Superior temporal gyrus (tissue), 1 donor: Measurements from ENCODE around the gene SET.

ENCODE experiments used
- DNase-seq: peaks from one replicate; pipeline ENCODE4 v3.0.0-alpha.2; 2016; ENCODE audit errors: extremely low spot score

SET gene

DNA sequence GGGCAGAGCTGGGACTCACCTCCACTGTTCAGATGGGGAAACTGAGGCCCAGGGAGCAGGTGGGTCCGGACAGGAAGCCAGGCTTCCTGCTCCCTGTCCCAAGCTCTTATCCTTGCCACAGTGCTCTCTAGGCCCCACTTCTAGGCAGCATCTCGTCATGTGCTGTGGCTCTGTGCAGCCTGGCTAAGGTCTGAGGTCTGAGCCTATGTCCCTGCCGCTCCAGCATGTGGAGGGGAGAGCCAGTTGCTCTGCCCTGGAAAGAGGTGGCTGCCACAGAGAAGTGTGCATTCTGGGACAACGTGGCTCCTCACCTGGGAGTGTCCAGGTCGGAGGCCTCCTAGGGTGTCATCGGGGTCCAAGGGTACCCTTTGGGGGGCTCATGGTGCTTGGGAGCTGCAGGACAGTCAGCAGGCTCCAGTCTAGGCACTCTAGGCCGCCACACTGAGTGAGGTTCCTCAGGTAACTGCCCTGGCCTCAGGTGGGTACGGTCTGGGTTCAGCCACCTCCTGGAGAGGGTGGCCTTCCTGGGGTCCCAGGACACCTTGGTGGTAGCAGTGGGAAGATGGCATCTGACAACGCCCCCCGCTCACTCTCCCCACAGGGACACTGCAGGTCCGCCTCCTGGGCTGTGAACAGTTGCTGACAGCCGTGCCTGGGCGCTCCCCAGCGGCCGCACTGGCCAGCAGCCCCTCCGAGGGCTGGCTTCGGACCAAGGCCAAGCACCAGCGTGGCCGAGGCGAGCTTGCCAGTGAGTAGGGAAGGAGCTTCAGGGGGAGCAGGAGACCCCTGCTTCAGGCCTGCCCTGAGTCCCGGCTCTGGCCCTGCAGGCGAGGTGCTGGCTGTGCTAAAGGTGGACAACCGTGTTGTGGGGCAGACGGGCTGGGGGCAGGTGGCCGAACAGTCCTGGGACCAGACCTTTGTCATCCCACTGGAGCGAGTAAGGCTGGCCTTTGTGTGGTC is 23.7 kb downstream of the SET start:
- no peak for DNase-seq

DNA sequence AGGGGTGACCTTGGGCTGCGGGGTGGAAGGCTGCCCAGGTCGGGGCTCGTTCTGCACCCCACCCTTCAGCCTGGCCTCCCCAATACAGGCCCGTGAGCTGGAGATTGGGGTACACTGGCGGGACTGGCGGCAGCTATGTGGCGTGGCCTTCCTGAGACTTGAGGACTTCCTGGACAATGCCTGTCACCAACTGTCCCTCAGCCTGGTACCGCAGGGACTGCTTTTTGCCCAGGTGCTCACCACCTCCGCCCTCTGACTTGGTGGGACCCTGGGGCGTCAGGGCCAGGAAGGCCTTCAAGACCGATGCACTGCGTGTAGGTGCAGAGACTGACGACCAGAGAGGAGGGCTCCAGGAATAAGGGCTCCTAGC is 24.4 kb downstream of the SET start:
- no peak for DNase-seq

DNA sequence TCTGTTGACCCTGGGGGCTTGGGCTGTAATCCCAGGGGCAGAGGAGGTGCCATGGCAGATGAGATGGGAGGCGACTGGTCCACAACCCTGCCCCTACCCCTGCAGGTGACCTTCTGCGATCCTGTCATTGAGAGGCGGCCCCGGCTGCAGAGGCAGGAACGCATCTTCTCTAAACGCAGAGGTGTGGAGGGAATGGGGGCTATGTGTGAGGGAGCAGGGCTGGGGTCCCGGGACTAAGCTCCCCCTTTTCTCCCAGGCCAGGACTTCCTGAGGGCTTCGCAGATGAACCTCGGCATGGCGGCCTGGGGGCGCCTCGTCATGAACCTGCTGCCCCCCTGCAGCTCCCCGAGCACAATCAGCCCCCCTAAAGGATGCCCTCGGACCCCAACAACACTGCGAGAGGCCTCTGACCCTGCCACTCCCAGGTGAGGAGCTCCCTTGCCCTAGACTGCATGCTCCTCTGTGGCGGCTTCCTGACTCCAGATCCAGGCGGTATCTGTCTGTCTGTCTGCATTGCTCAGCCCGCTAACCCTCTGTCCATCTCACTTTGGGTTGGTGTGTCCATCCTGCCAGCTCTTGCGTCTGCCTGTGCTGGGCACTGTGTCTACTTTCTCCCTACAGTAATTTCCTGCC is 25.0 kb downstream of the SET start:
- DNase-seq: no peak

DNA sequence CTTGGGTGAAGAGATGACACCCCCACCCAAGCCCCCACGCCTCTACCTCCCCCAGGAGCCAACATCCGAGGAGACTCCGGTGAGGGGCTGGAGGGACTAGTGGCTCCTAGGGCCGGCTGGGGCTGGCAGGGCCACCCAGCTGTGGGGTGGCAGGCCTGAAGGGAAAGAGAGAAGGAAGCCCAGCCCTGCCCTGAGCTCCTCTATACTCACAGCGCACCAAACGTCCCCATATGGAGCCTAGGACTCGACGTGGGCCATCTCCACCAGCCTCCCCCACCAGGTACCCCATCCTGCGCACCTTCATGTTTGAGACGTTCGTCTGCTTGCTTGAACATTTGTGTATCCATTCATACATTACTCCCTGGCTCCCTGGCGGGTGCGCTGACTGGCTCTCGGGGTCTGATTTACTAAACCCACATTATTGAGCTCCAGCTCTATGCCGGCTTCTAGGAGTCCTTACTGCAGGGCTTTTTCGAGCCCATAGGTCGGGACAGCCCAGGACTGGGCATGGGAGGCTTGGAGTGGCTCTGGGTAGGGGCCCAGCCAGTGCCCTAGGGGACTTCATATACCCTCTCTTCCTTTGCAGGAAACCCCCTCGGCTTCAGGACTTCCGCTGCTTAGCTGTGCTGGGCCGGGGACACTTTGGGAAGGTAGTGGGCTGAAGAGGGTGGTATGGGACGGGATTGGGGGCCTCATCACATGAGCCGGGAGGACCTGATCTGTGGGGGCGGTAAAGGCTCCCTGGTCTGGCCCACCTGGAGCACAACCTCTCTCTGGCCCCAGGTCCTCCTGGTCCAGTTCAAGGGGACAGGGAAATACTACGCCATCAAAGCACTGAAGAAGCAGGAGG is 25.8 kb downstream of the SET start:
- DNase-seq: no peak

DNA sequence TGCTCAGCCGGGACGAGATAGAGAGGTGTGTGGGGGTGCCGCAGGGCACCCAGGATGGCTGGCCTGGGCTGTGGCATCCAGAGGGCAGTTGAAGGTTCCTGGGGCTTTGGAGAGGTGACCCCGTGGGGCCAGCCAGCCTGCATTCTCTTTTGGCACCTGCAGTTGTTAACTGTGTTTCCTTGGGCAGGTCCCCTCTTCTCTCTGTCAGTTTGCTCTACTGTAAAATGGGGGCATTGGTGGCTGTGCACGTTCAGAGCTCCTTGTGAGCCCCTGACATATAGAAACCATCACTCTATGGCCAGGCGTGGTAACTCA is 26.4 kb downstream of the SET start:
- no peak for DNase-seq

DNA sequence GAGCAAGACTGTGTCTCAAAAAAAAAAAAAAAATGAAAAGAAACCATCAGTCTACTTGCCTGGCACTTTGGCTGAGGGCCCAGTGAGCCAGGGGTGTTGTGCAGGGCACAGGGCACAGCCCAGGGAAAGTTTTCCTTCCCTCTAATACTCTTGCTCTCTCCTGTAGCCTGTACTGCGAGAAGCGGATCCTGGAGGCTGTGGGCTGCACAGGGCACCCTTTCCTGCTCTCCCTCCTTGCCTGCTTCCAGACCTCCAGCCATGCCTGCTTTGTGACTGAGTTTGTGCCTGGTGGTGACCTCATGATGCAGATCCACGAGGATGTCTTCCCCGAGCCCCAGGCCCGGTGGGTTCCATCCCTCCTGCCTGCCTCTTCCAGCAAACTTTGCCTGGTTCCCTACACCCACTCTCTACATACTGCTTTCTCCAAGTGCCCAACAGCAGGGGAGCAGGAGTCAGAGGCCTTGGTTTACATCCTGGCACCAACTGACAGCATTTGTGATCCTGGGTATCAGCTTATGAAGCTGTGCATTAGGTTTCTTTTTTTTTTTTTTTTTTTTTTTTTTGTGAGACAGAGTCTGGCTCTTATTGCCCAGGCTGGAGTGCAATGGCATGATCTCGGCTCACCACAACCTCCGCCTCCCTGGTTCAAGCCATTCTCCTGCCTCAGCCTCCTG is 27.7 kb downstream of the SET start:
- no peak for DNase-seq

DNA sequence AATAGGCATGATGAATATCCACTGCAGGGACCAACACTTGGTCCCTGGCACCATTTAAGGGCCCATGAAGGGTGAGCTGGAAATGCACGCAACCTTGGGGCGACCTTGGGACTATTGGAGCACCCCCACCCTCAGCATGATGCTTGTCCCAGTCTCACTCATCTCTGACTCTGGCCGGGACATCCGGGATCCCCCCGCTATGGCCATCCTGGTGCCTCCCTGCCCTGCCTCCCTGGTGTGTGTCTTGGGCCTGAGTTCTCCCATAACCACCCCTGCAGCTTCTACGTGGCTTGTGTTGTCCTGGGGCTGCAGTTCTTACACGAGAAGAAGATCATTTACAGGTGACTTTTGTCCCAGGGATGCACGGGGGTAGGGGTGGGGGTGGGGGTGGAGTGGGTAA is 29.0 kb downstream of the SET start:
- DNase-seq: no peak

DNA sequence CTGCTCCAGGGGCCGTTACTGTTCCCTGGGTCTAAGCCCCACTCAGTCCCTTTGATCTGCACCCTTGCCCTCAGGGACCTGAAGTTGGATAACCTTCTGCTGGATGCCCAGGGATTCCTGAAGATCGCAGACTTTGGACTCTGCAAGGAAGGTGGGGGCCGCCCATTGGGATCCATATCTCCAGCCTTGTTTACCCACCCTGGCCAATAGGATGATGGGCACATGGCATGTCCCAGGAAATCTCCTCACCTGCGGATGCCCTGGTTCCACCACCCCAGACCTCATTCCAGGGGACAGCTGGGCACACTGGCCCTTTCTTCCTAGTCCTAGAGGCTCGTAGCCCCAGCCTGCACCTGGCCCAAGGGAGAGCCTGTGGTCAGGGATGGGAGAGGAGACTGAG is 29.5 kb downstream of the SET start:
- DNase-seq: no peak

DNA sequence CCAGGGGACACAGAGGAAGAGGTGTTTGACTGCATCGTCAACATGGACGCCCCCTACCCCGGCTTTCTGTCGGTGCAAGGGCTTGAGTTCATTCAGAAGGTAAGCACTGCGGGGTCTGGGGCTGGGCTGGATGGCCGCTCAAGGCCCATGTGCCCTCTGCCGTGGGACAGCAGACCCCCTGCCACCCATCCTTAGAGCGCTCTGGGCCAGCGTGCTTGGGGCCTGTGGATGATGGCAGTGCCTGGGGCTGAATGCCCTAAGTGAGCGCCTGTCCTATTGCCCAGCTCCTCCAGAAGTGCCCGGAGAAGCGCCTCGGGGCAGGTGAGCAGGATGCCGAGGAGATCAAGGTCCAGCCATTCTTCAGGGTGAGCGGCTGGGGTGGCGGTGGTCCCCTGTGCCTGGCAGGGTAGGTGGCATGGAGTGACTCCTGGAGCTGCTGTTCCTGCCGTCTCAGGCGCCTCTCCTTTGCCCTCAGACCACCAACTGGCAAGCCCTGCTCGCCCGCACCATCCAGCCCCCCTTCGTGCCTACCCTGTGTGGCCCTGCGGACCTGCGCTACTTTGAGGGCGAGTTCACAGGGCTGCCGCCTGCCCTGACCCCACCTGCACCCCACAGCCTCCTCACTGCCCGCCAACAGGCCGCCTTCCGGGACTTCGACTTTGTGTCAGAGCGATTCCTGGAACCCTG is 31.0 kb downstream of the SET start:
- DNase-seq: no peak

DNA sequence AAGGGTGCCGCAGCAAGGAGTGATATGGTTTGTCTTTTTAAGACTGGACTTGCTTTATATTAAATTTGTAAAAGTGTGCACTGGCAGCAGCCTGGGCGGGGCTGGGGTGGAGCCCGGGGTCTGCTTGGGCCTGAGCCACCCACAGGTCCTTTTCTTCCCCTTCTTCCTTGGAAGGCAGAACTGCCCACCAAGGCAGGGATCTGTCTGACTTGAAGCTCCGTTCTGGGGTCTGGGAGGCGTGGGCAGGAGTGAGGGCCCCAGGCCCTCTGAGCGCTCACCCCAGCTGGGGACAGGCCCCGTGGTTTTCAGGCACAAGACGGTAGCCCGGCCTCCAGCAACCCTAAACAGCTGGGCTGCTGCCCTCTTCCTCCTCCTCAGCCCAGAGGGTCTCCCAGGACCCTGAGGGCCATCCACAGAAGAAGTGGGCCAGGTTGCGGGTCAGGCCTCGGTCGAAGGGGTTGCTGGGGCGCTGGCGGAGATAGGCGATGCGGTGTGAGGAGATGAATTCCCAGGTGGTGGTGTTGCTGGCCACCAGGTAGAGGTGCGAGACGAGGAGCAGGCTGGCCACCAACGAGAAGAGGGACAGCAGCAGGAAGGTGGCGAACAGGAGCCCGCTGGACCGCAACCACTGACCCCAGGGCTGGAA is 31.9 kb downstream of the SET start:
- no peak for DNase-seq

DNA sequence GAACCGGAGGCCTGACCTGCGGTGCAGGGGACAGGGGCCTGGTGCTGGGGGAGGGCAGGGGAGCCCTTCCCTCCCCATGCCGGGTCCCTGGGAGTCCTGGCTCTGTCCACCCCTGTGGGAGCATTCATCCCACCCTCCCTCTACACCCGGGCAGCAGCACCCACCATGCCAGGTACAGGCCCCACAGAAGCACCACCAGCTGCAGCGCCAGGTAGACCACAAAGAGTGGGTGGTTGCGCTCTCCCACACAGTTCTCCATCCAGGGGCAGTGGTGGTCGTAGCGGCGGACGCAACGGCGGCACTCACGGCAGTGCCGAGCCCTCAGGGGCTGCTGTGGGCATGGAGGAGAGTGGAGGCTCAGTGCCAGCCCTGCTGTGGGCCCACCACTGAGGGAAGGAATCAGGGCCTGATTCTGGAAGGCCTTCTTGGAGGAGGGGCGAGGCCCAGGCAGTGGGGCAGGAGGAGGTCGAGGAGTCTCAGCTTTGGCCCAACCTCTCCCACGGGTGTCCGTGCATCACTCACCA is 32.5 kb downstream of the SET start:
- no peak for DNase-seq

DNA sequence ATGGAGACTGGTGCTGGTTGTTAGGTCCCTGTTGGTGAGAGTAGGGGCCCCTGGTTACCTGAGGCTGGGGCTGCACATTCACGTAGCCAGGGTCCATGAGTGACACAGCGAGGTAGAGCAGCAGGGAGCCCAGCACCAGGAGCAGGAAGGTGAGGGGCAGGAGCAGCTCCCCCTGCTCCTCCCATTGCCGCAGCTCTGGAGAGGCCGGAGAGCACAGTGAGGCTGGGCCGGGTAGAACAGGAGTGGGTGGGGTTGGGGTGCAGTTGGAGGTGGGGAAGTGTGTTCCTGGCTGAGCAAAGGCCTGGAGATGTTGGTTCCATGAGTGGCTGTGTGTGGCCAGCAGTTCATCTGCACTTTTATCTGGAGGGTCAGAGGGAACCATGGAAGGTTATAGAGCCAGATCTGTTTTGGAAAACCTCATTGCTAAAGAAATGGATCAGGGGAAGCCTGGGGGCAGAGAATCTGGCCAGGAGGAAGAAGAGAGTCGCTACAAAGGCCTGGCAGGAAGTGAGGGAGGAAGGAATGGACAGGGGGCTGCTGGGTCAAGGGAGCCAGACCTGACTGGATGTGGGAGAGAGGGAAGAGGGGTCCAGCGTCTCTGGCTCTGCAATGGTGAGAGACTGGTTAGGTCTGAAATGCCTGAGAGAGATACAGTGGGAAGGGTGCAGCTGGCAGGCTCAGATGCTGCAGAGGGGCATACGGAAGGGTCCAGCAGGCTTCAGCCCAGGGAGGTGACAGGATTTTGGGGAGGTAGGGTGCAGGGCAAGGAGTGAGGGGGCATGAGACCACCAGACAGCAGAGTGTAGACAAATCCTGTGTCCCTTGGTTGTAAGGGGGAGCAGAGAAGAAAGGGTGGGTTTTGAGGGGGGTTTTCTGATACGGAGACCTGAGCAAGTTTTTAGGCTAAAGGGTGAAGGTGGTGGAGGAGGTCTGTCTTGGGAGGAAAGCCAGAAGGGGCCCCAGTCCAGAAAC is 33.6 kb downstream of the SET start:
- DNase-seq: no peak

DNA sequence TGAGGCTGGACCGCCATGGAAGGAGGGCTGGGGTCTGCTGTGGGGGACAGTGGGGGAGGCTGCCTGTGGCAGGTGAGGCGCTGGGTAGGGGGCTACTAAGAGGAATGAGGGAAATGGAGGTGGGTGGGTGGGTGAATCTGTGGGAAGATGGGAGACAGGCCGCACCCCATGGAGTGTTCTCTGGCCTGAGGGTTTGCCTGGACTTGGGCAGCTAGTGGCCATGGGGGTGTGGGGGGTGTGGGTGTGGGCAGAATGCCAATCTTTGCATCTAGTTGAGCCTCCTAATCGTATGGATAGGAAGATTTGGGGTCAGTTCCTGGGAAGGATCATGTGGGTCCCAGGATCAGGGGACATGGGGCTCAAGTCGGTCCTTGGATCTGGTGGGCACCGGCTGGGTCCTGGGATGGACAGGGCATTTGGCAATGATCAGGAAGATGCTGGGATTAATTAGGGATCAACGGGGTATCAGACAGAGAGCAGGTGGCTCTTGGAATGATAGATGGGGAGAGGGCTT is 34.4 kb downstream of the SET start:
- no peak for DNase-seq

DNA sequence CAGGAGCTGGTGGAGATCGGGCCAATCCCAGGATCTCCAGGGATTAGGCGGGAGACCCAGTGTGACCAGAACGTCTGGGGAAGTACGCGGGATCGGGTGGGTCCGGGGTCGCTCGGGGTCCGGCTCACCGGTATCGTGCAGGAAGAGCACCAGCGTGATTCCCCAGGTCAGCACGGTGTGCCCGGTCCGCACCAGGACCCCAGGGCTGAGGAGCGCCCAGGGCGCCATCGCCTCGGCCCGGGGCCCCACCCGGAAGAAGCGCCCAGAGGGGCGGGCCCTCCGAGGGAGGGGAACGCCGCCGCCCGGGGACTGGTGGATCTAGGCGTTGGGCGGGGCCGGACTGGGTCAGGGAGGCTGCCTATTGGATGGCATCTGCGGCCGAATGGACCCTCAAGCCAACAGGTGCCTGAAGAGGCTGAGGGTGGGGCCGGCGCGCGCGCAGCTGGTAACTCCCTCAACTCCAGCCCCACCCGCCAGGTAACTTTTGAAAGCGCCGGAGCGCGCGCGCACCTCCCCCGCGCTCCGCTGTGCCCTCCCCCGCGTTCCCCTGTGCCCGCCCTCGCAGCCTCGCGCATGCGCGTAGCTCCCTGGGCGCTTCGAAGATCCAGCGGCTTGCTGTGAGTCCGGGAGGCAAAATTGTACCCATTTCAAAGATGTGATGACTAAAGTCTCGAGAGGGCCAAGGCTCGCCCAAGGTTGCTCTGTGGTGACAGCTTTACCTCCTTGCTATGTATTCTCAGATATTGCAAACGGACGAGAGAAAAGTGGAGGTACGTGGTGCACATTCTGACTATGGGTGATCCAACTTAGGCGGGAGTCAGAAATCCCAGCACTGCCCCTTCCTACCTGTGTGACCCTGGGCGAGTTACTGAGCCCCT is 35.1 kb downstream of the SET start, which contains the start of gene ZDHHC12:
Gene ZDHHC12 (minus strand): TSS at position 262 of the 878 bp plus-strand sequence. CDS start 34 bp downstream, at position 228.
- peak; percentile 87 for DNase-seq

DNA sequence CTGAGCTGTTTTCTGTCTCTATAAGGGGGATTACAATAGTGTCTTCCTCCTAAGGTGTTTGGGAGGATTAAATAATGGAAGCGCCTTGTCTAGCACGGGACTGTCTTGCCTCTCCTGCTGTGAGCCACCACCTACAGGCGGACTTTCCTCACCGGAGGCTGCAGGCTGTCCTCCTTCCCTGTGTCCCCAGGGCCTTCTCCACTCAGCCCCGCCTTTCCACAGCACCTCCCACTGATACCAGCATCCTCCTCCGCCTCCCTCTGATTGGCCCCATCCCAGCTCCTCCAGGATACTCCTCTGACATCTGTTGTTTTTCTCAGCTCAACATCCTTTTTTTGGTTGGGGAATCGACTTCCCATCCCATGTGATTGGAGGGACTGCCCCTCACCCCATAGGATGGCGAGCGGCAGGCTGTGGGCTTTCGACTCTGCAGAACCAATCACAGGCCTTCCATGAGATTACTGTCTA is 35.8 kb downstream of the SET start:
- peak; percentile 72 for DNase-seq

DNA sequence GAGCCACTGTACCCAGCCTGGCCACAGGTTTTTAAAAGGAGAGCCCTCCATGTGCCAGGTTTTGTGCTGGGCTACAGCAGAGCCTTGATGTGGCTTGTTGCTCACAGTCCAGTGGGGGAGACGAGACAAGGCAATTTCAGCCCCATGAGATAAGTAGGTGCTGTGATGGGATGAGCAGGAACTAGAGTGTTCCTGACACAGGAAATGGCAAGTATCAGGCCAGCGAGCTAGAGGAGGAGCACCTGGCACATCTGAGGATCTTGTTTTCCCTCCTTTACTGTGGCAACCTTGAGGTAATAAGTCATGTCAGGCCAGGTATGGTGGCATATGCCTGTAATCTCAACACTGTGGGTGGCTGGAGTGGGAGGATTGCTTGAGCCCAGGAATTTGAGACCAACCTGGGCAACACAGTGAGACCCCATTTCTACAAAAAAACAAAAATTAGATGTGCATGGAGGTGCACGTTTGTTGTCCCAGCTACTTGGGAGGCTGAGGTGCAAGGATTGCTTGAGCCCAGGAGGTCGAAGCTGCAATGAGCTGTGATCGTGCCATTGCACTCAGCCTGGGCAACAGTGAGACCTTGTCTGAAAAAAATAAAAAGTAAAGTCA is 38.7 kb downstream of the SET start:
- DNase-seq: no peak

DNA sequence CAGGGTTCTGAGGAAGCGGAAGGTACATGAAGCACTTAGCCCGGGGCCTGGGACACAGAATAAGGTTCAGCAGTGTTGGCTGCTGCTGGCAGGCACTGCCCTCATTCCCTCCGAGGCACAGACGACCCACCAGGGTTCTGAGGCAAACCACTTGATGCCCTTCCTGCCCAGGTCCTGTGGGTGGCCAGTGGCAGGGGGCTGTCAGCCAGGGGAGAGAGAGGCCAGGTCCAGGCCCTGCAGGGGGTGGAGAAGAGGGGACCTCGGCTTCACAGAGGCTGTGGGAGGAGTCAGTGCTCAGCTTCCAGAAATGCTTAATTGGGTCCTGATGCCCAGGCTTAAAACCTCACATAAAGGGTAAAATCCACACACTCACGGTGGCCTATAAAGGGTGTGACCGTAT is 39.3 kb downstream of the SET start:
- DNase-seq: no peak

DNA sequence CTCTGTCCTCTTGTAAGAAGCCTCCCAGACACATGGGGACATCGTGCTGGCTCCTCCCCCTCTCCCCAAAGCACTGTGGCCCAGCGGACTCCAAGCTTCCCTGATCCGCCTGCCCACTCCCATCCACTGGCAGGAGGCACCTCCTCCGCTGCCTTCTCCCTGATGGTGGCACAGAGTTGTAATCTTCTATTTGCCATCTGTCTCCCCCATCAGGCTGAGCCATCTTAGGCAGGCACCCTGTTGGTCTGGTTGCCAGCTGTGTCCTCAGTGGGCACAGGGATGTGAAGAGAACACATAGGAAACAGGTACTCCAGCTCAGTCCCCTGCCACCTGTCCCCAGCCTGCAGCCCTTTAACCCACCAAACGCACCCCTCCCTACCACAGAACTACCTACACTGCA is 40.3 kb downstream of the SET start:
- DNase-seq: no peak
